ENCODE data around the gene NFATC1. TPM values are rescaled to one million over a fixed set of nuclear protein-coding genes. Genes with fewer than 3 reads are reported as not detected.

Gene NFATC1
- total RNA-seq, 1 donor from 2014 or later: 5.6 TPM

GRCh38 chr18:79534356-79534755, 138.6 kb downstream of the NFATC1 start:
- DNase-seq (ENCODE audit: low spot score, unreplicated experiment): no peak
- Mint-ChIP-seq H3K27me3 (peaks cover 27% of the 10 kb centered on the region), H3K9me3 (ENCODE audit: low read depth) (peaks cover 9% of the 10 kb centered on the region), H3K36me3 (ENCODE audit: insufficient read depth) (no peaks in the 10 kb centered on the region), H3K4me3 (ENCODE audit: low read depth) (no peak overlapping the region), H3K4me1 (ENCODE audit: low read depth) (no peaks in the 10 kb centered on the region), H3K27ac (no peak overlapping the region)
- no peak for TF ChIP-seq CTCF (IDR thresholded peaks at IDR 0.05; ENCODE audit: unreplicated experiment)

GRCh38 chr18:79537758-79538157, 142.0 kb downstream of the NFATC1 start:
- no peak for DNase-seq (ENCODE audit: low spot score, unreplicated experiment)
- Mint-ChIP-seq H3K36me3 (ENCODE audit: insufficient read depth) (no peaks in the 10 kb centered on the region), H3K4me3 (ENCODE audit: low read depth) (no peak overlapping the region), H3K27ac (no peak overlapping the region), H3K27me3 (peaks cover 20% of the 10 kb centered on the region), H3K4me1 (ENCODE audit: low read depth) (no peaks in the 10 kb centered on the region), H3K9me3 (ENCODE audit: low read depth) (peaks cover 17% of the 10 kb centered on the region)
- no peak for TF ChIP-seq CTCF (IDR thresholded peaks at IDR 0.05; ENCODE audit: unreplicated experiment)

GRCh38 chr18:79538635-79539034, 142.9 kb downstream of the NFATC1 start:
- H3K36me3 Mint-ChIP-seq (ENCODE audit: insufficient read depth): no peaks in the 10 kb centered on the region
- H3K27me3 Mint-ChIP-seq: peaks cover 20% of the 10 kb centered on the region
- H3K4me1 Mint-ChIP-seq (ENCODE audit: low read depth): no peaks in the 10 kb centered on the region
- DNase-seq (ENCODE audit: low spot score, unreplicated experiment): no peak
- TF ChIP-seq CTCF (IDR thresholded peaks at IDR 0.05; ENCODE audit: unreplicated experiment): no peak
- peaks cover 17% of the 10 kb centered on the region for H3K9me3 Mint-ChIP-seq (ENCODE audit: low read depth)
- no peak overlapping the region for H3K27ac Mint-ChIP-seq
- H3K4me3 Mint-ChIP-seq (ENCODE audit: low read depth): no peak overlapping the region

GRCh38 chr18:79540161-79540903, 144.6 kb downstream of the NFATC1 start:
- Mint-ChIP-seq H3K4me1 (ENCODE audit: low read depth) (no peaks in the 10 kb centered on the region), H3K4me3 (ENCODE audit: low read depth) (no peak overlapping the region), H3K9me3 (ENCODE audit: low read depth) (peaks cover 17% of the 10 kb centered on the region), H3K27ac (no peak overlapping the region), H3K36me3 (ENCODE audit: insufficient read depth) (no peaks in the 10 kb centered on the region), H3K27me3 (peaks cover 12% of the 10 kb centered on the region)
- DNase-seq (ENCODE audit: low spot score, unreplicated experiment): no peak
- TF ChIP-seq CTCF (IDR thresholded peaks at IDR 0.05; ENCODE audit: unreplicated experiment): no peak

GRCh38 chr18:79540904-79541282, 145.2 kb downstream of the NFATC1 start:
- H3K27me3 Mint-ChIP-seq: peaks cover 6% of the 10 kb centered on the region
- DNase-seq (ENCODE audit: low spot score, unreplicated experiment): no peak
- H3K27ac Mint-ChIP-seq: no peak overlapping the region
- H3K4me1 Mint-ChIP-seq (ENCODE audit: low read depth): no peaks in the 10 kb centered on the region
- H3K9me3 Mint-ChIP-seq (ENCODE audit: low read depth): peaks cover 17% of the 10 kb centered on the region
- TF ChIP-seq CTCF (IDR thresholded peaks at IDR 0.05; ENCODE audit: unreplicated experiment): no peak
- H3K4me3 Mint-ChIP-seq (ENCODE audit: low read depth): no peak overlapping the region
- no peaks in the 10 kb centered on the region for H3K36me3 Mint-ChIP-seq (ENCODE audit: insufficient read depth)

All from progenitor cell of endocrine pancreas (in vitro differentiated cells).